OCI-LY1 (cell line): ENCODE measurements around the gene STX8.
"Not testable (repeated sequence)": the region's sequence is repeated elsewhere in the genome, so short reads cannot be mapped to it uniquely, and the experiment has no call there.

Experiments
- H2AFZ ChIP-seq: fragments of 200-600 bp; sonication (generic), shearing (Covaris generic); 2 replicates; pipeline ENCODE4 v1.6.0; 2014; ENCODE audit warnings: antibody characterized with exemption, mild to moderate bottlenecking, low read length
- H3F3A ChIP-seq: fragments of 200-600 bp; sonication (generic), shearing (Covaris generic); 2 replicates; pipeline ENCODE4 v1.6.0; 2014; ENCODE audit warnings: mild to moderate bottlenecking, antibody characterized with exemption, low read length, moderate library complexity; ENCODE audit not compliant: insufficient read depth
- H3K27ac ChIP-seq: fragments of 200-600 bp; sonication (generic); 2 replicates; pipeline ENCODE4 v1.5.1; 2014; ENCODE audit warnings: low read length, mixed run types, mild to moderate bottlenecking, low read depth; ENCODE audit not compliant: poor library complexity, severe bottlenecking
- H3K27me3 ChIP-seq: fragments of 200-600 bp; sonication (generic); 2 replicates; pipeline ENCODE4 v1.6.0; 2014; ENCODE audit warnings: antibody characterized with exemption, mild to moderate bottlenecking, low read length, moderate library complexity; ENCODE audit not compliant: insufficient read depth
- H3K36me3 ChIP-seq: fragments of 200-600 bp; sonication (generic); 2 replicates; pipeline ENCODE4 v1.6.1; 2014; ENCODE audit warnings: mild to moderate bottlenecking, antibody characterized with exemption, low read length, moderate library complexity, mixed read lengths; ENCODE audit not compliant: insufficient read depth
- H3K4me1 ChIP-seq: fragments of 200-600 bp; sonication (generic); 2 replicates; pipeline ENCODE4 v1.5.1; 2014; ENCODE audit warnings: mild to moderate bottlenecking, low read length, moderate library complexity; ENCODE audit not compliant: insufficient read depth, severe bottlenecking
- H3K4me2 ChIP-seq: fragments of 200-600 bp; sonication (generic), shearing (Covaris generic); 2 replicates; pipeline ENCODE4 v1.6.1; 2014; ENCODE audit warnings: low read length
- H3K4me3 ChIP-seq: fragments of 200-600 bp; sonication (generic); 2 replicates; pipeline ENCODE4 v1.5.1; 2014; ENCODE audit warnings: low read length, low read depth, mild to moderate bottlenecking, mixed read lengths; ENCODE audit not compliant: poor library complexity, severe bottlenecking
- H3K79me2 ChIP-seq: fragments of 200-600 bp; shearing (Covaris generic); 2 replicates; pipeline ENCODE4 v1.6.1; 2016; ENCODE audit warnings: mixed run types, low read length, mixed read lengths; ENCODE audit not compliant: insufficient read depth
- H3K9ac ChIP-seq: fragments of 200-600 bp; sonication (generic), shearing (Covaris generic); 2 replicates; pipeline ENCODE4 v1.6.1; 2014; ENCODE audit warnings: mild to moderate bottlenecking, low read length, mixed read lengths
- H3K9me2 ChIP-seq: fragments of 200-600 bp; sonication (generic), shearing (Covaris generic); 2 replicates; pipeline ENCODE4 v1.6.1; 2014; ENCODE audit warnings: low read depth, mild to moderate bottlenecking, low read length, mixed read lengths
- H3K9me3 ChIP-seq: fragments of 200-600 bp; shearing (Covaris generic); 2 replicates; pipeline ENCODE4 v1.6.1; 2014; ENCODE audit warnings: low read length, mixed read lengths
- H4K20me1 ChIP-seq: fragments of 200-600 bp; sonication (generic), shearing (Covaris generic); 2 replicates; pipeline ENCODE4 v1.6.0; 2016; ENCODE audit warnings: mild to moderate bottlenecking, low read length; ENCODE audit not compliant: insufficient read depth
- CTCF ChIP-seq: fragments of 200-600 bp; sonication (generic), shearing (Covaris generic); IDR thresholded peaks from 2 replicates; pipeline ENCODE4 v1.5.1; 2017; ENCODE audit warnings: mild to moderate bottlenecking, antibody characterized with exemption, low read length, moderate library complexity, mixed read lengths
- EZH2 ChIP-seq: fragments of 200-600 bp; sonication (generic), shearing (Covaris generic); IDR thresholded peaks from 2 replicates; pipeline ENCODE4 v1.8.0; 2017; ENCODE audit warnings: borderline replicate concordance, mixed run types, mild to moderate bottlenecking, antibody characterized with exemption, low read length, moderate library complexity, mixed read lengths

STX8 gene

GRCh38 chr17:9554715-9555114, 20.9 kb downstream of the STX8 start:
- H3K27ac ChIP-seq, H3K9me2 ChIP-seq, H3K79me2 ChIP-seq, H3K4me3 ChIP-seq, H3K36me3 ChIP-seq, H3K4me1 ChIP-seq, H2AFZ ChIP-seq, H3K9ac ChIP-seq, H3K4me2 ChIP-seq, H3K27me3 ChIP-seq, H4K20me1 ChIP-seq, H3K9me3 ChIP-seq, H3F3A ChIP-seq: not testable (repeated sequence)
- peak; percentile 39 for TF ChIP-seq CTCF

- no peaks in the 10 kb centered on the region for H3K27me3 ChIP-seq
- no peak overlapping the region for H3K4me3 ChIP-seq
- no peak overlapping the region for H3K27ac ChIP-seq
- H3K4me2 ChIP-seq: no peak overlapping the region
- no peaks in the 10 kb centered on the region for H3K9me2 ChIP-seq
- no peaks in the 10 kb centered on the region for H3K4me1 ChIP-seq
- no peak overlapping the region for H3K9ac ChIP-seq
- no peaks in the 10 kb centered on the region for H3K36me3 ChIP-seq
- no peaks in the 10 kb centered on the region for H3K79me2 ChIP-seq
- no peaks in the 10 kb centered on the region for H3F3A ChIP-seq
- H4K20me1 ChIP-seq: no peaks in the 10 kb centered on the region
- TF ChIP-seq CTCF (no peak), EZH2 (no peak)
- H3K9me3 ChIP-seq: no peaks in the 10 kb centered on the region
- no peak overlapping the region for H2AFZ ChIP-seq
These were observed 22.0 kb downstream of the STX8 start for GRCh38 chr17:9553596-9553995.

- Histone ChIP-seq H3K27me3 (no peaks in the 10 kb centered on the region), H3K9me2 (no peaks in the 10 kb centered on the region), H3F3A (no peaks in the 10 kb centered on the region), H3K36me3 (no peaks in the 10 kb centered on the region), H3K9ac (no peak overlapping the region), H3K27ac (no peak overlapping the region), H2AFZ (no peak overlapping the region), H3K9me3 (no peaks in the 10 kb centered on the region), H3K4me1 (no peaks in the 10 kb centered on the region), H4K20me1 (no peaks in the 10 kb centered on the region), H3K4me3 (no peak overlapping the region), H3K4me2 (no peak overlapping the region), H3K79me2 (no peaks in the 10 kb centered on the region)
- TF ChIP-seq EZH2 (no peak), CTCF (no peak)
These were observed 22.4 kb downstream of the STX8 start for GRCh38 chr17:9553181-9553580.
